BJ (cell line): ENCODE results near the gene LYSMD4. TPM values are rescaled to one million over a fixed set of nuclear protein-coding genes. Genes with fewer than 3 reads are reported as not detected.

Experiments
- CTCF ChIA-PET: fragments of 350-600 bp; formaldehyde crosslinking; extraction: SDS; loops from one replicate; lab custom pipeline; 2021; ENCODE audit warnings: antibody characterized with exemption, inconsistent platforms; lab: Yijun Ruan, JAX
- POLR2A ChIA-PET: fragments of 300-600 bp; sonication (Branson Sonifier 250); formaldehyde crosslinking; extraction: SDS; loops from one replicate; lab custom pipeline; 2021; ENCODE audit warnings: antibody characterized with exemption; lab: Charles Lee
- DNase-seq: peaks from one replicate; pipeline ENCODE4 v3.0.0-alpha.2; 2011; ENCODE audit warnings: low read depth
- H3K27me3 ChIP-seq: 2 replicates; pipeline ENCODE4 v1.6.0; 2011; ENCODE audit warnings: low read length; ENCODE audit not compliant: control insufficient read depth, insufficient read depth
- H3K36me3 ChIP-seq: 2 replicates; pipeline ENCODE4 v1.5.1; 2011; ENCODE audit warnings: low read length; ENCODE audit not compliant: control insufficient read depth, insufficient read depth
- H3K4me3 ChIP-seq: 2 replicates; pipeline ENCODE4 v1.5.1; 2011; ENCODE audit warnings: low read depth, mild to moderate bottlenecking, control low read depth, low read length
- polyA plus RNA-seq: library from polyadenylated mRNA; depleted of rRNA; stranded (reverse); fragments of >200 nt; gene quantifications from 2 replicates; pipeline ENCODE4 v1.2.3, GENCODE V29; 2011
- TF ChIP-seq, protein P1 (sequence below): IDR thresholded peaks from 2 replicates; pipeline ENCODE4 v1.5.1; 2011; ENCODE audit warnings: low read depth, mild to moderate bottlenecking, control low read depth, inconsistent platforms, low read length, moderate library complexity; ENCODE audit not compliant: insufficient read depth

LYSMD4 gene
- polyA plus RNA-seq, 1 experiment: 2.7 TPM

DNA sequence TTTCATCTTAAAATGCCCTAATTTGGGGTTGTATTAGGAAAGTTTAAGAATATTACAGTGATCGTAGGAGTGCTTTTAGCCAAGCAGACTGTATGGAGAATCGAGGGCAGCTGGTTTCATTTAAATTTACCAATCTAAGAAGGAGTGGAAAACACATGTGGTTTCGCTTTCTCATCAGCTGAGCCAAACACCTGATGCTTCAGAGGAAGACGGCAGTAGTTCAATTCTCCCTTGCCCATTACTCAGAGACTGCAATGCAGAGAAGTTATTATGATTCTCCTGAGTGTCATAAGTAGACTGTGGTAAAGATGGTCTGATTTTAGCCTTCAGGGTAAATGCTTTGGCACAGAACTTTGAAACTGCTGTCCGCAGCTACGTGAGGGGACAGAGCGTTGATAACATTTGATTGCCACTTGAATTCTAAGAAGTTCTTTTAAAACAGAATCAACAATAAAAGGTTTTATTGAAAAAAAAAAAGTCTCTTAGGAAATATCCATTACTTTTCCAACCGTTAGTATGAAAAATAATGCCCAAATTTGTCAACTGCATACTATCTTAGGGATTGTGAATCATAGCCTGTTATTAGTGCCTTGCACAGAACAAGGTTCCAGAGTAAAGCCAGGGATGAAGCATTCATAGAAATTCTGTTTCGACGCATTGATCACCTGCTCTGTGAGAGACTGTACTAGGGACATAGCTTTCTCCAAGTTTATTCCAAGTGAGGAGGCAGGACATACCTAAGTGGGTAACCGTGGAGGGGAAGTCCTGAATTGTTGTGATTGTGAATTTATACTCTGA lies 25.6 kb downstream of the LYSMD4 start:
- peak; percentile 63 for DNase-seq
- CTCF ChIA-PET: interaction anchor here (0.7 to 1.8 kb wide), 10 partner anchors 22 to 440 kb away, joined by 3 to 8 read pairs (median 4); no protein-coding TSS in a partner anchor
- H3K36me3 ChIP-seq: peaks cover 12% of the 10 kb centered on the region
- TF ChIP-seq, protein P1, sequence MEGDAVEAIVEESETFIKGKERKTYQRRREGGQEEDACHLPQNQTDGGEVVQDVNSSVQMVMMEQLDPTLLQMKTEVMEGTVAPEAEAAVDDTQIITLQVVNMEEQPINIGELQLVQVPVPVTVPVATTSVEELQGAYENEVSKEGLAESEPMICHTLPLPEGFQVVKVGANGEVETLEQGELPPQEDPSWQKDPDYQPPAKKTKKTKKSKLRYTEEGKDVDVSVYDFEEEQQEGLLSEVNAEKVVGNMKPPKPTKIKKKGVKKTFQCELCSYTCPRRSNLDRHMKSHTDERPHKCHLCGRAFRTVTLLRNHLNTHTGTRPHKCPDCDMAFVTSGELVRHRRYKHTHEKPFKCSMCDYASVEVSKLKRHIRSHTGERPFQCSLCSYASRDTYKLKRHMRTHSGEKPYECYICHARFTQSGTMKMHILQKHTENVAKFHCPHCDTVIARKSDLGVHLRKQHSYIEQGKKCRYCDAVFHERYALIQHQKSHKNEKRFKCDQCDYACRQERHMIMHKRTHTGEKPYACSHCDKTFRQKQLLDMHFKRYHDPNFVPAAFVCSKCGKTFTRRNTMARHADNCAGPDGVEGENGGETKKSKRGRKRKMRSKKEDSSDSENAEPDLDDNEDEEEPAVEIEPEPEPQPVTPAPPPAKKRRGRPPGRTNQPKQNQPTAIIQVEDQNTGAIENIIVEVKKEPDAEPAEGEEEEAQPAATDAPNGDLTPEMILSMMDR: no peak
- H3K4me3 ChIP-seq: peak overlapping the region; percentile 10
- no peaks in the 10 kb centered on the region for H3K27me3 ChIP-seq
- POLR2A ChIA-PET: no interaction called here

DNA sequence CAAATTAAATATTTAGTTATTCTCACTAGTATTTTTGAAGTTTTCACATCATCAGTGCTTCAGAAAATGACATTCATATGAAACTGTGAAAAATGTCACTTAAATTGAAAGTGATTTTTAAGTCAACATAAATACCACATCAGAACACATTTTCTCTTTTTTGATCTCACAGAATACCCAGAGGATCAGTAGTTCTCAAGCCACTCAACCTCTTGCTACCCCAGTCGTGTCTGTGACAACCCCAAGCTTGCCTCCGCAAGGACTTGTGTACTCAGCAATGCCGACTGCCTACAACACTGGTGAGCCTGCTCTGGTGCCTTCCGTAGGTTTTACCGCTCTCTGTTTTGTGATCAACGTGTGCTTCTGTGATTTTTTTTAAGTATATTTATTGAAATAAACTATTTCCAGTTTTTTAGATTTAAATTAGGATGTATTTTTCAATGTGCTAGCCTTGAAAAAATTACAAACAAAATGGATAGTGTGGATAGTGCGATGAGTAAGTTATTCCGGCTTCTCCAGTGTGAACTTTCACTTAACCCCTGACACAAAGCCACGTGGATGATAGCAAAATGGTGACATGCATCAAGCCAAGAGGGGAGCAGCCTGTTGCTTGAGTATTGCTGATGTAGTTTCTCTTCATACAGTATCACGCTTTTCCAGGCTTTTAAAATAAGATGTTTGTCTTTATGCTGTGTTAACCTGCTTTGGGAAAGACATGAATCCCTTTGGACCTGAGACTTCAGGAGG lies 26.5 kb downstream of the LYSMD4 start:
- ChIA-PET CTCF (interaction anchor here (0.9 to 1.8 kb wide), 2 partner anchors 433 to 434 kb away, joined by 3 to 5 read pairs; no protein-coding TSS in a partner anchor), POLR2A (no interaction called here)
- no peak for DNase-seq
- Histone ChIP-seq H3K36me3 (peaks cover 9% of the 10 kb centered on the region), H3K27me3 (no peaks in the 10 kb centered on the region), H3K4me3 (no peak overlapping the region; the same call in 1 of the 2 replicates)
- TF ChIP-seq, protein P1: no peak

DNA sequence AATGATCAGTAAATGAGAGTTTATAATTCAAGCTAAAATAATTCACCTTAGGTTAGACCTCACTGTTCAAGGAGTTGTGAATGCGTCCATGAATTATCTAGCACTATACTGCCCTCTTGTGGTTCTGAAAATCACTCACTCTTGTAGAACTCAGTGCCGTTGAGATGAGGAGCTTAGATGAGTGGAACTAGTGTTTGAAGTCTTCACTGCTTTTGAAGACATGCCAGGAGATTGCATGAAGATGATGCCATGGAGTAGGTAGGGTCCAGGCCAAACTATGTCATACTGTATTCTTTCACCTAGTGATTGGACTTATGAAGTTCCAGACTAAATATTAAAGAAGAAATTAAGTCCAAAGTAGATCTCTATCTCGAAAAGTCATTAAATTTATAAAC lies 28.8 kb downstream of the LYSMD4 start:
- no peak overlapping the region for H3K4me3 ChIP-seq
- H3K27me3 ChIP-seq: no peaks in the 10 kb centered on the region
- H3K36me3 ChIP-seq: no peaks in the 10 kb centered on the region
- ChIA-PET CTCF (interaction anchor here (0.7 to 3.5 kb wide), 61 partner anchors 9 to 453 kb away, joined by 3 to 71 read pairs (median 5); partner anchors contain the start of genes LRRC28 and LYSMD4), POLR2A (interaction anchor here (0.5 kb wide), 1 partner anchor 138 kb away, joined by 3 read pairs; the partner anchor contains the start of gene MEF2A)
- DNase-seq: peak; percentile 57
- TF ChIP-seq, protein P1: peak; percentile 64

DNA sequence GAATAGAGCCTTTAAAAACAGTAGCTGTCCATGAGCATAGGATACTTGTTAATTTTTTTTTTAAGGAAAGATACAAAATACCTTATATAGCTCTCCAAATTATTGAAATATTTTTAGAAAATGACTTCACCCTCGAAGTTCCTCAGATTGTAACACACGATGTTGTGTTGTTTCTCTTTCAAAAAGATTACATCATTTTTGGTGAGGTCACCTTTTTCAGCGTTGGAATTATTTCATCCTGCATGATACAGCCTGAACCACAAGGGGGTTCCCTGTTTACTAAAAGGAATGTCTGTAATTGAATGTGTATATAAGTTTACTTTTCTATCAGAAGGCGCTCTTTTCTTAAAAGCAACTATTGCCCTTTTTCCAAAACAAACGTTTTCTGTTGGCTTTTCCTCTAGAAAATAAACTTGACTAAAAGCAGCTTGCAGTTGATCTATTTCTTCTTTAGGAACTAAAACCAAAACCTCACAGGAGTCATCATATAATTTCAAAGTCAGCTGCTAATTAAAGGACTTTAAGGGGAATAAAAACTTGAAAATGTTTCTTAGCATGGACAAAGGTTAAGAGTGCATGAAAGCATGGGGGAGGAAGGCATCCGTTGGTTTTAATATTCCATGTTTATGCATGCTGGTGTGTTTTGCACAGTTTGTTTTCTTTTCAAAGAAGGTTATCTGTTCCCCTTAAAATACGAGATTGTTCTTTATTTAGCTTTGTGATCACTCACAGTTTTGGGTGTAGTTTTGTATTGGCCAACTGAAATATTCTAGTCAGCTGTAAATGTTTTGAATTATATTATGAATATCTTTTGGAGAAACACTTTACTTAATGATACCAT lies 29.4 kb downstream of the LYSMD4 start:
- H3K27me3 ChIP-seq: no peaks in the 10 kb centered on the region
- TF ChIP-seq, protein P1: peak; percentile 75
- ChIA-PET CTCF (interaction anchor here (0.7 to 3.5 kb wide), 58 partner anchors 8 to 453 kb away, joined by 3 to 71 read pairs (median 5); partner anchors contain the start of genes LRRC28 and LYSMD4), POLR2A (interaction anchor here (0.5 to 1.2 kb wide), 2 partner anchors 138 to 251 kb away, joined by 3 read pairs; partner anchors contain the start of gene MEF2A)
- H3K36me3 ChIP-seq: no peaks in the 10 kb centered on the region
- H3K4me3 ChIP-seq: no peak overlapping the region
- peak; percentile 89 for DNase-seq
